ENCODE results near the gene VDAC2. TPM values are rescaled to one million over a fixed set of nuclear protein-coding genes. Genes with fewer than 3 reads are reported as not detected.

Gene VDAC2
- total RNA-seq, 4 donors from 2014 or later = 52.1 to 234 (median 149) TPM

DNA sequence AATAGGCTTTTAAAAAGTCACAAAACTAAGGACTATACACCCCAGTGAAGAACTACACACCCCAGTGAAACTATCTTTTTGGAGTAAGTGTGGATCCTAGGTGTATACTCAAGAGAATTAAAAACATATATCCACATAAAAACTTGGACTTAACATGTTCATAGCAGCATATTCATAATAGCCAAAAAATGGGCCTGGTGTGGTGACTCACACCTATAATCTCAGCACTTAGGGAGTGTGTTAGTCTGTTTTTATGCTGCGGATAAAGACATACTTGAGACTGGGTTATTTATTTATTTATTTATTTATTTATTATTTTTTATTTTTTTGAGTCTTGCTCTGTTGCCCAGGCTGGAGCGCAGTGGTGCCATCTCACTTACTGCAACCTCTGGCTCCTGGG lies 44.1 kb downstream of the VDAC2 start:
- intact Hi-C loops (cut with DNase I; ENCODE audit: low total_unique reads) = no loop called here
- Histone ChIP-seq H3K27ac (no peak overlapping the region), H3K9me3 (peaks cover 8 to 14% of the 10 kb centered on the region in 2 donors), H3K27me3 (no peaks in the 10 kb centered on the region), H3K4me3 (no peak overlapping the region), H3K36me3 (no peaks in the 10 kb centered on the region), H3K4me1 (no peaks in the 10 kb centered on the region)
- WGBS, 2 donors (ENCODE audit: low coverage in 1 of 2) = 96 to 100% methylated on average over 2 of the region's 2 CpGs
- in situ Hi-C loops (cut with MboI; ENCODE audit: low pct_ligation_motif_present in 1 of 4, low pct_unique_long_range_greater_than_20kb in 1 of 4, low sequenced_read_pairs in 3 of 4) = no loop called here
- TF ChIP-seq EP300 (IDR thresholded peaks at IDR 0.05; ENCODE audit: low read depth) = no peak
- TF ChIP-seq, protein P1, sequence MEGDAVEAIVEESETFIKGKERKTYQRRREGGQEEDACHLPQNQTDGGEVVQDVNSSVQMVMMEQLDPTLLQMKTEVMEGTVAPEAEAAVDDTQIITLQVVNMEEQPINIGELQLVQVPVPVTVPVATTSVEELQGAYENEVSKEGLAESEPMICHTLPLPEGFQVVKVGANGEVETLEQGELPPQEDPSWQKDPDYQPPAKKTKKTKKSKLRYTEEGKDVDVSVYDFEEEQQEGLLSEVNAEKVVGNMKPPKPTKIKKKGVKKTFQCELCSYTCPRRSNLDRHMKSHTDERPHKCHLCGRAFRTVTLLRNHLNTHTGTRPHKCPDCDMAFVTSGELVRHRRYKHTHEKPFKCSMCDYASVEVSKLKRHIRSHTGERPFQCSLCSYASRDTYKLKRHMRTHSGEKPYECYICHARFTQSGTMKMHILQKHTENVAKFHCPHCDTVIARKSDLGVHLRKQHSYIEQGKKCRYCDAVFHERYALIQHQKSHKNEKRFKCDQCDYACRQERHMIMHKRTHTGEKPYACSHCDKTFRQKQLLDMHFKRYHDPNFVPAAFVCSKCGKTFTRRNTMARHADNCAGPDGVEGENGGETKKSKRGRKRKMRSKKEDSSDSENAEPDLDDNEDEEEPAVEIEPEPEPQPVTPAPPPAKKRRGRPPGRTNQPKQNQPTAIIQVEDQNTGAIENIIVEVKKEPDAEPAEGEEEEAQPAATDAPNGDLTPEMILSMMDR (IDR thresholded peaks at IDR 0.05) = no peak
- no peak for TF ChIP-seq POLR2A (IDR thresholded peaks at IDR 0.05)
- TF ChIP-seq POLR2AphosphoS5 (IDR thresholded peaks at IDR 0.05) = no peak
- DNase-seq = no peak

DNA sequence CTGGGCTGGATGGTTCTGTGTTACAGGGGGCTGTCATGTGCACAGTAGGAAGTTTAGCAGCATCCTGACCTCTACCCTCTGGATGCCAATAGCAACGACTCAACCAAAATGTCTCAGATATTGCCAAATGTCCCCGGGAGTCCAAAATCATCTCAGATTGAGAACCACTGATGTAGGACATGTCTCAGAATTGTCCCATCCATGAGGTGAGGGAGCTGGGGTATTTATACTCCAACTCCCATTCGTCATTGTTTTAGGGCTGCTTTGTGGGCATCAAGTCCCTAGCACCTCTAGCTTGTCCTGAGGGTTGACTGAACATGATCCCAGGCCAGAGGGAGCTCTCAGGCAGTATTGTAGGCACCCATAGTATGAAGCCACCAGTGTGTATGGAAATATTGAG lies 50.4 kb downstream of the VDAC2 start:
- in situ Hi-C loops (cut with MboI; ENCODE audit: low pct_ligation_motif_present in 1 of 4, low pct_unique_long_range_greater_than_20kb in 1 of 4, low sequenced_read_pairs in 3 of 4) = no loop called here
- Histone ChIP-seq H3K27me3 (no peaks in the 10 kb centered on the region), H3K9me3 (no peaks in the 10 kb centered on the region), H3K4me3 (no peak overlapping the region), H3K27ac (no peak overlapping the region), H3K36me3 (no peaks in the 10 kb centered on the region), H3K4me1 (peaks cover 0 to 22% (median 14%) of the 10 kb centered on the region in 4 donors)
- DNase-seq = no peak
- TF ChIP-seq EP300 (IDR thresholded peaks at IDR 0.05; ENCODE audit: low read depth) (no peak), POLR2AphosphoS5 (IDR thresholded peaks at IDR 0.05) (no peak), POLR2A (IDR thresholded peaks at IDR 0.05) (no peak)
- TF ChIP-seq, protein P1 (IDR thresholded peaks at IDR 0.05) = no peak
- intact Hi-C loops (cut with DNase I; ENCODE audit: low total_unique reads) = no loop called here
- WGBS, 2 donors (ENCODE audit: low coverage in 1 of 2) = 60% methylated on average over 3 of the region's 3 CpGs; no CpG with 5 or more reads in 1 of the 2 donors

DNA sequence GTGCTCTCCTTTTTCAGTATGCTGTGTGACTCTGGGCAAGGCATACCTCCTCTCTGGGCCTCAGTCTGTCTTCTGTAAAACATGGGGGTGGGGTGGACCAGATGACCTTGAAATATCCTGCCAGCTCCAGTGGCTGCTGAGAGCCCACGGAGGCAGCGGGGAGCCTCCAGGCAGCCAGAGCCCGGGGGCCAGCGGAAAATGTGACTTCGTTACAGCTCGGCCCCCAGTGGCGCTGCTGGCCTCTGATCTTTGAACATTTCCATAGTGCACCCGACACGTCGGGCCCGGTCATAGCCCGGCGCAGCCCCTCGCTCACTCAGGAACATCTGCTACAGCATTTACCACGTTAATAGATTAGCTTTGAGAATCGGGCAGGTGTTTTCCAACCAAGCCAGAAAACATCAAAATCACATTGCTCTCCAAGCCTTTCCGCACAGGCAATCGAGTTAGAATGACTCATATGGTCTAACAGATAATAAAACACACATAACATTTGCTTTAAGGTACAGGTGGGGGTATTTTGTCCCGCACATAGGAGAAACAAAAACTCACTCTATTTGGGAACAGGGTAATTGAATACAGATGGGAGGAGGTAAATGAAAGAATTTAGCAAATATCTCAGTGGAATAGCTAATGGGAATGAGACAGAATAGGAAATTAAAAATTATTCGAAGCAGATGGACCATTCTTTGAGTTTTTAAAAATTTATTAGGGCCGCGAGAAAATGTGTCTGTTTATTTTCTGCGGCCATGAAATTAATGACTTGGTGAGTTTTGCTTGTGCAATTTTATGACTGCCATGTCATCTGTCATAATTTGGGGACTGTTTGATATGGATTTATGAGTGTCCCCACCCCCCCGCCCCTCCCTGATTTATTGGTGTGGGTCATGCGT lies 51.5 kb downstream of the VDAC2 start:
- Histone ChIP-seq H3K9me3 (no peaks in the 10 kb centered on the region), H3K27me3 (no peaks in the 10 kb centered on the region), H3K4me1 (peaks cover 0 to 22% (median 14%) of the 10 kb centered on the region in 4 donors), H3K27ac (peak overlapping the region; percentile 26 to 70 (median 64)), H3K36me3 (no peaks in the 10 kb centered on the region), H3K4me3 (no peak overlapping the region)
- intact Hi-C loops (cut with DNase I; ENCODE audit: low total_unique reads) (no loop called here), in situ Hi-C loops (cut with MboI; ENCODE audit: low pct_ligation_motif_present in 1 of 4, low pct_unique_long_range_greater_than_20kb in 1 of 4, low sequenced_read_pairs in 3 of 4) (no loop called here)
- TF ChIP-seq POLR2A (IDR thresholded peaks at IDR 0.05) = no peak
- TF ChIP-seq, protein P1 (IDR thresholded peaks at IDR 0.05) = no peak
- no peak for TF ChIP-seq POLR2AphosphoS5 (IDR thresholded peaks at IDR 0.05)
- TF ChIP-seq EP300 (IDR thresholded peaks at IDR 0.05; ENCODE audit: low read depth) = no peak
- WGBS, 2 donors (ENCODE audit: low coverage in 1 of 2) = 48 to 56% methylated on average over 6 to 25 of the region's 25 CpGs
- no peak for DNase-seq

DNA sequence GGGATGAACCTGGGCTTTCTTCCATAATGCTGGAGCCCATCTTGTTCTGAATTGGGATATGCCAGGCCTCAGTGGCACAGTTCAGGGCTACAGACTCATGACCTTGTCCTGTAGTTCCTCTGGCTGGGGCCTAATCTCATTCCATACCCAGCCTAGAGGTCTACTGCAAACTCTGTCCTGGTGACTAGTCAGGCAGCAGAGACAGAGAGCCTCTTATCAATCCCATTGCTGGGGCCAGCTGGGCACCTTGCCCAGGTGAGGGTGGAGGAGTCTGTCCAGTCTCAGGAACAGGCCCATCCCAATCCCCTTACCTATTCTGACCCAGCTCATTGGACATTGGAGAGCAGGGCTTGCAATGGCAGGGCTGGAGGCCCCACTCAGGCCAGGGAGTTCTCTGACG lies 53.2 kb downstream of the VDAC2 start:
- intact Hi-C loops (cut with DNase I; ENCODE audit: low total_unique reads) (no loop called here), in situ Hi-C loops (cut with MboI; ENCODE audit: low pct_ligation_motif_present in 1 of 4, low pct_unique_long_range_greater_than_20kb in 1 of 4, low sequenced_read_pairs in 3 of 4) (no loop called here)
- Histone ChIP-seq H3K36me3 (no peaks in the 10 kb centered on the region), H3K27me3 (no peaks in the 10 kb centered on the region), H3K4me1 (peaks cover 0 to 22% (median 14%) of the 10 kb centered on the region in 4 donors), H3K9me3 (no peaks in the 10 kb centered on the region), H3K27ac (peak overlapping the region in 1 of 4 donors; percentile 60), H3K4me3 (no peak overlapping the region)
- WGBS, 2 donors (ENCODE audit: low coverage in 1 of 2) = 93% methylated on average over 1 of the region's 1 CpG; no CpG with 5 or more reads in 1 of the 2 donors
- no peak for DNase-seq
- TF ChIP-seq POLR2AphosphoS5 (IDR thresholded peaks at IDR 0.05) (no peak), POLR2A (IDR thresholded peaks at IDR 0.05) (no peak), EP300 (IDR thresholded peaks at IDR 0.05; ENCODE audit: low read depth) (no peak)
- TF ChIP-seq, protein P1 (IDR thresholded peaks at IDR 0.05) = no peak
